Measurements from ENCODE around the gene KCNB1.

Gene KCNB1

DNA sequence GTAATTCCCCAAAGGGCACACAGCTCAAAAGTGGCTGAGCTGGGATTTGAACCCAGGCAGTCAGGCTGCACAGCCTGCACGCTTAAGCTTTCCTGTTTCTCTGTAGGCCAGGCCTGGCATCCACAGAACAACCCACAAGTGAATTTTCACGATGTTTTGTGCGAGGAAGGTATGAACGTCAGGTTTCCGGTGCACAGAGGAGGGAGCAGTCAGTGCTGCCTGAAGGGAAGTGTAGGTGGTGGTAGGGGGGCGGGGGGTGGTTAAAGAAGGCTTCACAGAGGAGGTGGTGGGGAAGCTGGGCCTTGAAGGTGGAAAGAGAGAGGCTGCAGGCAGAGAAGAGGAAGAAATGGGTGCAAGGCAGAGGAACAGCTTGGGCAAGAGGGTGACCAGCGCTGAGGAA is 14.1 kb downstream of the KCNB1 start:
- DNase-seq = no peak

GRCh38 chr20:49466114-49466912 is 16.2 kb downstream of the KCNB1 start:
- DNase-seq = no peak

DNA sequence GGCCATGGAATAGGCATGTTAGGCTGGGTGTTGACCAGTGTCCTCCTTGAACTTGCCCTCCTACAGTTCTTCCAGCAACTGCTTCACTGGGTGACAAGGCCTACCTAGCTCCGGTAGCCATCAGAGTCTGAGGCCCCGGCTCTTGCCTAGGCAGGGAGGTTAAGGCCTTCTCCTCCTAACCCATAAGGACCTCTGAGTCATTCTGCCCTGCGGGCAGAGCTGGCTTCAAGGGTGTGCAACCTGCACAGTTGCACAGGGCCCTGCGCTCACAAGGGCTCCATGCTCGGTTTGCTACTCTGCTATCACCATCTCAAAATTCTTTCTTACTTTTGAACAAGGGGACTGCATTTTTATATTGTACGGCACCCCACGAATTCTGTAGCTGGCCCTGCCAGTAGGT is 17.9 kb downstream of the KCNB1 start:
- DNase-seq = no peak

- DNase-seq = no peak
Observed at GRCh38 chr20:49462626-49463025, 19.8 kb downstream of the KCNB1 start.

DNA sequence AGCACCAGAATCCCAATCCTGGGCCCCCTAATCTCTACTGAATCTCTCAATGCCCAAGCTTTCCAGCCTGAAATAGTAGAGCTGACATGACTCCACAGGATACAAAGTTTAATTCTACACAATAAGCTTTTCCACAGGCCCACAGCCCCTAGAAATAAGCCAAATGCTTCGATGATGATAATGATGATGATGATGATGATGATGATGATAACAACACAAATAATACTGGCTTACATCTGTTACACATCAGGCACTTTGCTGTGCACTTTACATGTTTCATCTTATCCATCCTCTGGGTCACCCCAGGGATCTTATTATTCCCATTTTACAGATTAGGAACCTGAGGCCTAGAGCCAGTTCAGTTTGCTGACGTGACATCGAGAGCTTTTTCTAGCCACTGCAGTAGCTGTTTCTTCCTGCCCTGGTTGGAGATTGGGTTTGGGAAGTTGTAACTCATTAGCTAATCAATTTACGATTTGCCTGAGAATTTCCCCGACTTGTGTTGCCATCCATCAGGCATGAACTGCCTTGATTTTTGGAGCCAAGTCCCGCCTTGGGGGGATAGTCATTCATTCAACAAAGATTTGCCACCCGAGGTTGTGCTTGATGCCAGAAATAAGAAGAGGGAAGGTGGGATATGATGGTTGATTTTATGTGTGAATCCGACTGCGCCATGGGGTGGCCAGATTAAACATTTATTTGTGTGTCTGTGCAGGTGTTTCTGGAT is 20.4 kb downstream of the KCNB1 start:
- no peak for DNase-seq

DNA sequence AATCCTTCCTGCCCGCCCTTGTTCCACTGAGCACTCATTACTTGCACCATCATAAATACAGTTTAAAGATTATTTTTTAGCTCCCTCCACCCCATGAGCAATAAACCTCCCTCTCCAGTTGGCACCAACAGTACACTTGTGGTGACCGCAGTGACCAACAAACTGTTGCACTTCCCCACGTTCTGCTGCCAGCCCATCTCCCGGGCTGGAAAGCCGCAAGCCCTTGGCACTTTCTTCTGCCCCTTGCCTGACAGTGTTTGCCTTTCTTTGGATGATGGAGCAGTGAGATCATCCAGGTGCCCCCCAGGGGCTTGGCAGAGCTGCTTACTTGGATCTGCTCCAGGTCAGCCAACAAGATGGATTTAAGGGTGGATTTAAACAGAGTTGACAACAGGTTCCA is 21.6 kb downstream of the KCNB1 start:
- DNase-seq = no peak

DNA sequence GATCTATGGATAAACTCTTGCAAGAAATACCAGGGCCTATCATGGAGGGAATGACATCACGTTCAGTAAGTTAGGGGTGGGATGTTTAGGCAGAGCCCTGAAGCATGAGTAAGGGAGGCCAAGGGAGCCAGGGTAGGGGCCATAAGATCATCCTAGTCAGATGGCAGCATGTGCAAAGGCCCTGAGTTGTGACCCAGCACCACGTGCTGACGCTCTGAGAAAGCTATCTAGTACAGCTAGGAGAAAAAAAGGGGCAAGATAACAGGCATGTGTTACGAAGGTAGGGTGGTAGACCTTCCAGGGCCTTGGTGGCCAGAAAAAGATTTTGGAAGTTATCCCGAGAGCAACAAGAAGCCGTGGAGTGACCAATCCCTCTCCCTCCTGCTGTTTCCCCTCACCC is 22.3 kb downstream of the KCNB1 start:
- no peak for DNase-seq

GRCh38 chr20:49459684-49460083 is 22.8 kb downstream of the KCNB1 start:
- no peak for DNase-seq

GRCh38 chr20:49457444-49457843 is 25.0 kb downstream of the KCNB1 start:
- no peak for DNase-seq

GRCh38 chr20:49456646-49457045 is 25.8 kb downstream of the KCNB1 start:
- no peak for DNase-seq

GRCh38 chr20:49455691-49456090 is 26.8 kb downstream of the KCNB1 start:
- no peak for DNase-seq

- DNase-seq = no peak
Observed at GRCh38 chr20:49452011-49452482, 30.4 kb downstream of the KCNB1 start.

DNA sequence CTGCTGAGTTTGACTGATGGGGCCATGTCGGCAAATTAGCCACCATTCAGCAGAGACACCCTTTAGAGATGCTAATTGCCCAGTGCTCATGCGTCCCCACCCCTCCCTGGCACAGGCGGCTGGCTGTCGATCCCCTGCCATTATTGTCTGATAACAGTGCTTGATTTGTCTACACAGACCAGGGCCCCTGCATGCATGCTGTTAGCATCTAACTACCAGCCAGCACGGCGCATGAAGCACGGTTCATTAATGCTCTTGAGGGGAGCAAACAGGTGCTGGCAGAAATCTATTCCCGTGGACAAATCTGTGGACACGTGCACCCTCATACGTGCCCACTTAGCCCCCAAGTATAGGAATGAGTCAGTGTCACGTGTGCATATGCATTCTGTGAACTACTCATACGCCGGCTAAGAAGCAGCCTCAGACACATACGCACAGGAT is 32.2 kb downstream of the KCNB1 start:
- DNase-seq = no peak

GRCh38 chr20:49448917-49449316 is 33.6 kb downstream of the KCNB1 start:
- no peak for DNase-seq

- DNase-seq = no peak
Observed at GRCh38 chr20:49447946-49448809, 34.3 kb downstream of the KCNB1 start.

DNA sequence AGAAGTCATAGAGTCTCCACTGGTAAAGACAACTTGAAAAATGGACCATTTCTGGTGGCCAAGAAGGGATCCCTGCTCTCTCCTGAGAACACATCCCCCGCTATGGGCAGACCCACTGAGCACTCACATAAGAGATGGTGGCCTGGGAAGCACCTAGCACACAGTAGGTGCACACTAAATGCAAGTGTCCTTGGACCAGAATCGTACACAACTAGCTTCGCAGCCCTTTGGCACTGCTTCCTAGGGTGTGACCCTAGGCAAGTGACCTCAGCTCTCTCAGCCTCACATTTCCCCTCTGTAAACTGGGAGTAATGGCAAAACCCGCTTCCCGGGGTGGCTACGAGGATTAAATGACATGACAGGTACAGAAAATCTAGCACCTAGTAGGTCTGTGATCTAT is 35.1 kb downstream of the KCNB1 start:
- no peak for DNase-seq

GRCh38 chr20:49446808-49447207 is 35.7 kb downstream of the KCNB1 start:
- no peak for DNase-seq

DNA sequence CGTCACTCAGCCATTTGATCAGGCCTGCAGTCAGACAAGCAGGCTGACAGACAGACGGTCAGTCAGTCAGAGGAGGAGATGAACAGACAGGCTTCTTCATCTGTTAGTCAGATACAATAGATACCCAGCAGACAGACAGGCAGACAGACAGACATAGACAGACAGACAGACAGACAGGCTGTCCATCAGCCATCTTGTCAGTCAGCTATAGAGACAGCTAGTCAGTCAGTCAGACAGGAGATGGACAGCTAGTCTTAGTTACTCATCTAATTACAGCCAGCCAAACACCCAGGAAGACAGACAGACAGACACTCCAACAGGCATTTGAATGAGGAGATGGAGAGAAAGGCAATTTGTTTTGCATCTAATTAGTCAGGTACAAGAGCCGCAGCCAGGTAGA is 36.4 kb downstream of the KCNB1 start:
- no peak for DNase-seq

- no peak for DNase-seq
Observed at GRCh38 chr20:49445176-49445575, 37.3 kb downstream of the KCNB1 start.

- no peak for DNase-seq
Observed at GRCh38 chr20:49444553-49444990, 37.9 kb downstream of the KCNB1 start.

- DNase-seq = no peak
Observed at GRCh38 chr20:49437057-49437456, 45.4 kb downstream of the KCNB1 start.

DNA sequence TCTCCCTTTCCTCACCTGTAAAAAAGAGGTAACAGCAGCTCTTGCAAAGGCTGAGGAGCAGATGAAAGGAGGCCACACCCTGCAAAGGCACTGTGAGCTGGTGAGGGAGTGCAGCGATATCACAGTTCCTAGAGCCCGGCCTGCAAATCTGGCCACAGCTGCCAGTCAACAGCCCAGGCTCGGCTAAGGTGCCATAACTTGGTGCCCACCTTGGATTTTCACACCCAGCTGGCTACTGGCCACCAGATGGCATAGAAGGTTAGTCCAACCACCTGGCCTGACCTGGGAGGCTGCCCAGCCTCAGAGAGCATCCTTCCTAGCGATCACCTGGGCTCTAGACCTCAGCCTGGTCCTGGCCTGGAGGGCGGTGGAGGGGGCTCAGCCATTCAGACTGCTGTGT is 46.8 kb downstream of the KCNB1 start:
- DNase-seq = no peak

DNA sequence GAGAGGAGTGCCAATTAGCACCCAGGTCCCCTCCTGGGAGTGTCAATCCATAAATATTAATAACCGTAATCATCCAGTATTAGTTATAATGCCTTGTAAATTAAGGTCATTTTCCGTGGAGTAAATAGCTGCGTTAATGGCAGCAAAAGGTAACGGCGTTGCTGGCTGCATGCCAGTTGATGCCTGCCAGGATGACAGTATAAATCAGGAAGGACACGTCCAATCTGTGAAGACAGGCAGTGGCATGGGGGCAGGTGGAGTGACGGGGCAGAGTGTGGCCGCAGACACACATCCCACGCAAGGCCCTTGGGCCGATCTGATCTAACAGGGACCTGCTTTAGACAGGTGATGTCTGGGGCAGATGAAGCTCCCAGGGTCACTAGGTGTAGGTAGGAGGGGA is 49.1 kb downstream of the KCNB1 start:
- DNase-seq = no peak
